Limb (tissue), 2 donors: Measurements from ENCODE around the gene KLHL22.
"Not testable (repeated sequence)": the region's sequence is repeated elsewhere in the genome, so short reads cannot be mapped to it uniquely, and the experiment has no call there.

Experiments used
- DNase-seq, 2 donors: peaks; one replicate each; pipeline ENCODE4 v3.0.0-alpha.2; 2016; ENCODE audit errors: extremely low spot score in 2 of 2

Gene KLHL22

GRCh38 chr22:20494978-20495860 is at the start of gene KLHL22:
Gene KLHL22 (minus strand): TSS chr22:20495795. CDS start chr22:20489211, 6,584 bp downstream.
- DNase-seq: no peak

- not testable (repeated sequence) for DNase-seq
These were observed 49.7 kb upstream of the KLHL22 start for GRCh38 chr22:20545318-20545634.

- no peak for DNase-seq
These were observed 47.1 kb upstream of the KLHL22 start for GRCh38 chr22:20542736-20543135.

- DNase-seq: no peak
These were observed 46.5 kb upstream of the KLHL22 start for GRCh38 chr22:20542055-20542454.

- DNase-seq: not testable (repeated sequence)
These were observed 43.3 kb upstream of the KLHL22 start for GRCh38 chr22:20538875-20539274.

- DNase-seq: no peak
These were observed 42.4 kb upstream of the KLHL22 start for GRCh38 chr22:20537983-20538382.

- no peak for DNase-seq
These were observed 41.7 kb upstream of the KLHL22 start for GRCh38 chr22:20537325-20537756.

- no peak for DNase-seq
These were observed 41.2 kb upstream of the KLHL22 start for GRCh38 chr22:20536590-20537324.

- DNase-seq: no peak
These were observed 38.3 kb upstream of the KLHL22 start for GRCh38 chr22:20533879-20534265.

GRCh38 chr22:20533095-20533878 is 37.7 kb upstream of the KLHL22 start:
- no peak for DNase-seq

GRCh38 chr22:20532256-20532993 is 36.8 kb upstream of the KLHL22 start:
- no peak for DNase-seq

- DNase-seq: no peak
These were observed 36.0 kb upstream of the KLHL22 start for GRCh38 chr22:20531404-20532201.

- DNase-seq: no peak
These were observed 35.5 kb upstream of the KLHL22 start for GRCh38 chr22:20531154-20531403.

GRCh38 chr22:20530368-20531153 is 35.0 kb upstream of the KLHL22 start:
- DNase-seq: no peak

- DNase-seq: no peak
These were observed 32.9 kb upstream of the KLHL22 start for GRCh38 chr22:20528405-20528978.

- DNase-seq: no peak
These were observed 31.2 kb upstream of the KLHL22 start for GRCh38 chr22:20526628-20527355.

GRCh38 chr22:20526305-20526627 is 30.7 kb upstream of the KLHL22 start:
- DNase-seq: no peak

GRCh38 chr22:20525048-20525447 is 29.5 kb upstream of the KLHL22 start:
- no peak for DNase-seq

- no peak for DNase-seq
These were observed 28.4 kb upstream of the KLHL22 start for GRCh38 chr22:20524004-20524481.
